ENCODE results near the gene APBA1. TPM values are rescaled to one million over a fixed set of nuclear protein-coding genes. Genes with fewer than 3 reads are reported as not detected.

The APBA1 gene
- total and polyA plus RNA-seq, 9 of the 15 experiments (the other 6 are each of a cell fraction or from before 2014, with no cell fraction given), result 0.01 to 0.02 TPM; not detected in 7

DNA sequence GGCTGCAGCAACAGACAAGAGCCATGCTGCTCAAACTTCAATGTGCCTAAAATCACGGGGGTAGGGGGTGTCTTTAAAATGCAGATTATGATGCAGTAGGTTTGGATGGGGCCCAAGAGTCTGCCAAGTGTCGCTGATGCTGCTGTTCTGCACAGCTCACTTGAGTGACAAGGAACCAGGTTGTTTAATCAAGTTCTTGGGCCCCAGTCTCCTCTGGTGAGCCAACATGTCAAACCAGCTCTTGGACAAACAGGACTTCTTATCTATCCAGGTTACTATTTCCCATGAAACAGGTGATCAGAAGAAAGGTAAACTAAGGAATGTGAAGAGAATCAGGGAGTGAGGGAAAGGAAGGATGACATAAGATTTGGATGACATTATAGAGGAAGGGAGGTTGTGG lies 78.0 kb downstream of the APBA1 start:
- H3K9me1 ChIP-seq (ENCODE audit: control insufficient read depth, insufficient read depth, low read length), result no peaks in the 10 kb centered on the region
- TF ChIP-seq ZNF57 (CRISPR knock-in tag; IDR thresholded peaks at IDR 0.05), result no peak
- TF ChIP-seq ZFP36 (IDR thresholded peaks at IDR 0.05; ENCODE audit: low read depth, low read length, partially characterized antibody), result no peak
- TF ChIP-seq, protein P1, sequence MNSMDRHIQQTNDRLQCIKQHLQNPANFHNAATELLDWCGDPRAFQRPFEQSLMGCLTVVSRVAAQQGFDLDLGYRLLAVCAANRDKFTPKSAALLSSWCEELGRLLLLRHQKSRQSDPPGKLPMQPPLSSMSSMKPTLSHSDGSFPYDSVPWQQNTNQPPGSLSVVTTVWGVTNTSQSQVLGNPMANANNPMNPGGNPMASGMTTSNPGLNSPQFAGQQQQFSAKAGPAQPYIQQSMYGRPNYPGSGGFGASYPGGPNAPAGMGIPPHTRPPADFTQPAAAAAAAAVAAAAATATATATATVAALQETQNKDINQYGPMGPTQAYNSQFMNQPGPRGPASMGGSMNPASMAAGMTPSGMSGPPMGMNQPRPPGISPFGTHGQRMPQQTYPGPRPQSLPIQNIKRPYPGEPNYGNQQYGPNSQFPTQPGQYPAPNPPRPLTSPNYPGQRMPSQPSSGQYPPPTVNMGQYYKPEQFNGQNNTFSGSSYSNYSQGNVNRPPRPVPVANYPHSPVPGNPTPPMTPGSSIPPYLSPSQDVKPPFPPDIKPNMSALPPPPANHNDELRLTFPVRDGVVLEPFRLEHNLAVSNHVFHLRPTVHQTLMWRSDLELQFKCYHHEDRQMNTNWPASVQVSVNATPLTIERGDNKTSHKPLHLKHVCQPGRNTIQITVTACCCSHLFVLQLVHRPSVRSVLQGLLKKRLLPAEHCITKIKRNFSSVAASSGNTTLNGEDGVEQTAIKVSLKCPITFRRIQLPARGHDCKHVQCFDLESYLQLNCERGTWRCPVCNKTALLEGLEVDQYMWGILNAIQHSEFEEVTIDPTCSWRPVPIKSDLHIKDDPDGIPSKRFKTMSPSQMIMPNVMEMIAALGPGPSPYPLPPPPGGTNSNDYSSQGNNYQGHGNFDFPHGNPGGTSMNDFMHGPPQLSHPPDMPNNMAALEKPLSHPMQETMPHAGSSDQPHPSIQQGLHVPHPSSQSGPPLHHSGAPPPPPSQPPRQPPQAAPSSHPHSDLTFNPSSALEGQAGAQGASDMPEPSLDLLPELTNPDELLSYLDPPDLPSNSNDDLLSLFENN (IDR thresholded peaks at IDR 0.05; ENCODE audit: low read depth in 2 of 2, low read length in 2 of 2), result no peak
- TF ChIP-seq NCOA4 (IDR thresholded peaks at IDR 0.05; ENCODE audit: partially characterized antibody), result no peak
- no peak for TF ChIP-seq FOXK2 (conservative IDR thresholded peaks at IDR 0.05 in 1 of 2, IDR thresholded peaks at IDR 0.05 in 1 of 2; ENCODE audit: low read depth in 2 of 2)
- TF ChIP-seq MCM2 (IDR thresholded peaks at IDR 0.05; ENCODE audit: low read depth), result no peak
- TF ChIP-seq NFIX (CRISPR knock-in tag; IDR thresholded peaks at IDR 0.05; ENCODE audit: low read depth), result no peak
- no peak for TF ChIP-seq HIVEP1 (CRISPR knock-in tag; IDR thresholded peaks at IDR 0.05)
- TF ChIP-seq CHD1 (IDR thresholded peaks at IDR 0.05; ENCODE audit: low read length), result no peak
- TF ChIP-seq, protein P2, sequence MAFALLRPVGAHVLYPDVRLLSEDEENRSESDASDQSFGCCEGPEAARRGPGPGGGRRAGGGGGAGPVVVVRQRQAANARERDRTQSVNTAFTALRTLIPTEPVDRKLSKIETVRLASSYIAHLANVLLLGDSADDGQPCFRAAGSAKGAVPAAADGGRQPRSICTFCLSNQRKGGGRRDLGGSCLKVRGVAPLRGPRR (CRISPR knock-in tag; IDR thresholded peaks at IDR 0.05), result no peak
- TF ChIP-seq NR4A1 (CRISPR knock-in tag; IDR thresholded peaks at IDR 0.05), result no peak
- no peak for TF ChIP-seq NR4A1 (tag; IDR thresholded peaks at IDR 0.05)
- TF ChIP-seq TAF15 (IDR thresholded peaks at IDR 0.05; ENCODE audit: low read depth, low read length), result no peak
- no peak for TF ChIP-seq FIP1L1 (IDR thresholded peaks at IDR 0.05; ENCODE audit: low read depth, low read length, poor library complexity, severe bottlenecking)
- H3K9ac ChIP-seq (ENCODE audit: insufficient read depth in 1 of 2, low read depth in 2 of 2, low read length in 2 of 2), result no peak overlapping the region
- H3K27me3 ChIP-seq (ENCODE audit: control insufficient read depth in 2 of 2, insufficient read depth in 2 of 2, low read length in 2 of 2), result no peaks in the 10 kb centered on the region
- ChIA-PET CTCF (ENCODE audit: low intra/inter-chr PET ratio) (no interaction called here), POLR2A (no interaction called here)
- H3K79me2 ChIP-seq (ENCODE audit: control insufficient read depth, insufficient read depth, low read length), result no peaks in the 10 kb centered on the region
- H2AFZ ChIP-seq (ENCODE audit: low read depth, low read length), result no peak overlapping the region
- H3K4me3 ChIP-seq, result no peak overlapping the region
- H3K9me3 ChIP-seq (replicated peaks; ENCODE audit: control insufficient read depth, insufficient read depth, low read depth, low read length), result no peaks in the 10 kb centered on the region
- intact Hi-C loops (cut with micrococcal nuclease), result no loop called here
- no peaks in the 10 kb centered on the region for H4K20me1 ChIP-seq (replicated peaks; ENCODE audit: control insufficient read depth, insufficient read depth, low read length)
- no peak for DNase-seq (ENCODE audit: extremely low read depth in 1 of 4, low spot score in 3 of 4)
- no peak for ATAC-seq
- H3K4me2 ChIP-seq (ENCODE audit: insufficient read depth, low read length), result no peak overlapping the region
- no peak overlapping the region for H3K27ac ChIP-seq (ENCODE audit: extremely low read depth, low read depth, low read length)
- 0% methylated on average over 2 of the region's 2 CpGs for WGBS (ENCODE audit: insufficient coverage, low coverage, missing lambda C conversion rate)
- no TSS peak for BruUV-seq (replicated peaks)
- FAIRE-seq, result no peak
- H3K36me3 ChIP-seq (ENCODE audit: control insufficient read depth, insufficient read depth, low read length), result no peaks in the 10 kb centered on the region
- H3K4me1 ChIP-seq (replicated peaks in 1 of 2; ENCODE audit: control insufficient read depth in 2 of 2, insufficient read depth in 2 of 2, low read length in 2 of 2), result no peaks in the 10 kb centered on the region
- in situ Hi-C loops (cut with MboI), result no loop called here
